ENCODE results near the gene AP4E1.

DNA sequence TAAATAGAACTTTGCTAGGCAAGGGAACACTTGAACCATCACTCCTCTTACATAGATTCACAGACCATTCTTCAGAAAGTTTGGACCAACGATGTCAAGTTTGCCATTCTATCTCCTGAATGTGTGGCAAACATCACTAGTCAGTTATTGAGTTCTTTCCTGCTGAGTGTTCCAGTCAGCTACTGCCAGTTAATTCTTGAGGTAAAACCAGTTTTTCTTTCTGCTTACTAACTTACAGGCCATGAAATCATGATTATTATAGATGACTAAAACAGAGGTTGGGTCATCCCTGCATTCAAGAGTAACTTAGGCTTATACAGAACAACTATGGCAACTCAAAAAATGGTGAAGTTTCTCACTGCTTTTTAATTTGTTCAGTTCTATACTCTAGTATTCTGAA, 88.2 kb downstream of the AP4E1 start:
- TF ChIP-seq, protein P1, sequence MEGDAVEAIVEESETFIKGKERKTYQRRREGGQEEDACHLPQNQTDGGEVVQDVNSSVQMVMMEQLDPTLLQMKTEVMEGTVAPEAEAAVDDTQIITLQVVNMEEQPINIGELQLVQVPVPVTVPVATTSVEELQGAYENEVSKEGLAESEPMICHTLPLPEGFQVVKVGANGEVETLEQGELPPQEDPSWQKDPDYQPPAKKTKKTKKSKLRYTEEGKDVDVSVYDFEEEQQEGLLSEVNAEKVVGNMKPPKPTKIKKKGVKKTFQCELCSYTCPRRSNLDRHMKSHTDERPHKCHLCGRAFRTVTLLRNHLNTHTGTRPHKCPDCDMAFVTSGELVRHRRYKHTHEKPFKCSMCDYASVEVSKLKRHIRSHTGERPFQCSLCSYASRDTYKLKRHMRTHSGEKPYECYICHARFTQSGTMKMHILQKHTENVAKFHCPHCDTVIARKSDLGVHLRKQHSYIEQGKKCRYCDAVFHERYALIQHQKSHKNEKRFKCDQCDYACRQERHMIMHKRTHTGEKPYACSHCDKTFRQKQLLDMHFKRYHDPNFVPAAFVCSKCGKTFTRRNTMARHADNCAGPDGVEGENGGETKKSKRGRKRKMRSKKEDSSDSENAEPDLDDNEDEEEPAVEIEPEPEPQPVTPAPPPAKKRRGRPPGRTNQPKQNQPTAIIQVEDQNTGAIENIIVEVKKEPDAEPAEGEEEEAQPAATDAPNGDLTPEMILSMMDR (conservative IDR thresholded peaks at IDR 0.05; ENCODE audit: low read length) = no peak
- TF ChIP-seq EZH2phosphoT487 (IDR thresholded peaks at IDR 0.05; ENCODE audit: borderline replicate concordance) = no peak
